GM10266 (cell line): ENCODE results near the gene LIN7B.

ENCODE experiments used
- DNase-seq: peaks from one replicate; pipeline ENCODE4 v3.0.0; 2012; ENCODE audit errors: extremely low spot score
- TF ChIP-seq, protein P1 (sequence below): IDR thresholded peaks from 2 replicates; pipeline ENCODE4 v1.5.1; 2012; ENCODE audit warnings: mild to moderate bottlenecking, low read depth; ENCODE audit not compliant: control insufficient read depth, insufficient read depth; ENCODE audit errors: missing control alignments

LIN7B gene

GRCh38 chr19:49130325-49130724 lies 16.2 kb downstream of the LIN7B start:
- TF ChIP-seq, protein P1, sequence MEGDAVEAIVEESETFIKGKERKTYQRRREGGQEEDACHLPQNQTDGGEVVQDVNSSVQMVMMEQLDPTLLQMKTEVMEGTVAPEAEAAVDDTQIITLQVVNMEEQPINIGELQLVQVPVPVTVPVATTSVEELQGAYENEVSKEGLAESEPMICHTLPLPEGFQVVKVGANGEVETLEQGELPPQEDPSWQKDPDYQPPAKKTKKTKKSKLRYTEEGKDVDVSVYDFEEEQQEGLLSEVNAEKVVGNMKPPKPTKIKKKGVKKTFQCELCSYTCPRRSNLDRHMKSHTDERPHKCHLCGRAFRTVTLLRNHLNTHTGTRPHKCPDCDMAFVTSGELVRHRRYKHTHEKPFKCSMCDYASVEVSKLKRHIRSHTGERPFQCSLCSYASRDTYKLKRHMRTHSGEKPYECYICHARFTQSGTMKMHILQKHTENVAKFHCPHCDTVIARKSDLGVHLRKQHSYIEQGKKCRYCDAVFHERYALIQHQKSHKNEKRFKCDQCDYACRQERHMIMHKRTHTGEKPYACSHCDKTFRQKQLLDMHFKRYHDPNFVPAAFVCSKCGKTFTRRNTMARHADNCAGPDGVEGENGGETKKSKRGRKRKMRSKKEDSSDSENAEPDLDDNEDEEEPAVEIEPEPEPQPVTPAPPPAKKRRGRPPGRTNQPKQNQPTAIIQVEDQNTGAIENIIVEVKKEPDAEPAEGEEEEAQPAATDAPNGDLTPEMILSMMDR: no peak
- no peak for DNase-seq

DNA sequence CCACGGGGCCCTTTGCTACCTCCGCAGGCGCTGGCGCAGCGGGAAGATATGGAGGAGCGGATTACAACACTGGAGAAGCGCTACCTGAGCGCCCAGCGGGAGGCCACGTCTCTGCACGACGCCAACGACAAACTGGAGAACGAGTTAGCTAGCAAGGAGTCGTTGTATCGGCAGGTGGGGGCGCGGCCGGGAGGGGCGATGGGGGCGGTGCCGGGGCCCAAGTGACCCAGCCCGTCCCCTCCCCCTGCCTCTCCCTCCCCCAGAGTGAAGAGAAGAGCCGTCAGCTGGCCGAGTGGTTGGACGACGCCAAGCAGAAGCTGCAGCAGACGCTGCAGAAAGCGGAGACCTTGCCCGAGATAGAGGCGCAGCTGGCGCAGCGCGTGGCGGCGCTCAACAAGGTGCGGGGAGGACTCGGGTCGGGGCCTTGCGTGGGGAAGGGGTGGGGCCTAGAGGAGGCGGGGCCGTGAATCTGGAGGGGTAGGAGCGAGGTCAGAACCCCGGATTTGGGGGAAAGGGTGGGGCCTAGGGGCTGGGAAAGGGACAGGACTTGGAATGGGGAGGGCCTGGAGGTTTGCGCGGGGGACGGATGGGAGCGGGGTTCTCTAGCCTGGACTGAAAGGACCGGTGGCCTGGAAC lies 18.9 kb downstream of the LIN7B start:
- DNase-seq: no peak
- TF ChIP-seq, protein P1: no peak

DNA sequence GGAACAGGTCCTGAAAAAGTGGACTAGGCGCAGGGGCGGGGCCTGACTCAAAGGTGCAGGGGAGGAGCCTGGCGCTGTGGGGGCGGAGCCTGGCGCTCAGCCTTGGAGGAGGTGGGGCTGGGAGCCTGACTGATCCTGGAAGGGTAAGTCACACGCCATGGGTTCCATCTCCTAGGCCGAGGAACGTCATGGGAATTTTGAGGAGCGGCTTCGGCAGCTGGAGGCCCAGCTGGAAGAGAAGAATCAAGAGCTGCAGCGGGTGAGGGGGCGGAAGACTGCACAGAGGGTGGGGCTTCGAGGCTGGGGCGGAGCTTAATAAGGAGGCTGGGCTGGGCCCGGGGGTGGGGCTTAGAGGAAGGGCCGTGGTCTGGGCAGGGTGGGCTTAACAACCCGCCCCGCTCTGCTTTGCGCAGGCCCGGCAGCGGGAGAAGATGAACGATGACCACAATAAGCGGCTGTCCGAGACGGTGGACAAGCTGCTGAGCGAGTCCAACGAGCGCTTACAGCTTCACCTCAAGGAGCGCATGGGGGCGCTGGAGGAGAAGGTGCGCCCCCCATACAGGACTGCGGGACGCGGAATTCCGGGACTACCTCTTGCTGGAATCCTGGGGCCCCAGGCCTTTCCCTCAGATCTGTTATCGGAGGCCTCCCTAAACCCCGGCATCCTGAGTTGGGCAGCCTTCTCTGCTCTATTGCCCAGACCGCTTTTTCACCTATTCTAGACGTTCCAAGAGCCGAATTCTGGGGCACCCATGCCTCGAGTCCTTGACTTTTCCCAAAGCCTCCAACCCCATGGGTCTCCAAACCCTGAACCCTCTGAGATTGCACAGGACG lies 19.7 kb downstream of the LIN7B start:
- DNase-seq: no peak
- TF ChIP-seq, protein P1: no peak

- no peak for DNase-seq
- TF ChIP-seq, protein P1: no peak
Measured at GRCh38 chr19:49135686-49136085, 21.5 kb downstream of the LIN7B start.

- no peak for DNase-seq
- TF ChIP-seq, protein P1: no peak
Measured at GRCh38 chr19:49136771-49137171, 22.6 kb downstream of the LIN7B start.

GRCh38 chr19:49140951-49141350 lies 26.8 kb downstream of the LIN7B start:
- DNase-seq: no peak
- TF ChIP-seq, protein P1: no peak

DNA sequence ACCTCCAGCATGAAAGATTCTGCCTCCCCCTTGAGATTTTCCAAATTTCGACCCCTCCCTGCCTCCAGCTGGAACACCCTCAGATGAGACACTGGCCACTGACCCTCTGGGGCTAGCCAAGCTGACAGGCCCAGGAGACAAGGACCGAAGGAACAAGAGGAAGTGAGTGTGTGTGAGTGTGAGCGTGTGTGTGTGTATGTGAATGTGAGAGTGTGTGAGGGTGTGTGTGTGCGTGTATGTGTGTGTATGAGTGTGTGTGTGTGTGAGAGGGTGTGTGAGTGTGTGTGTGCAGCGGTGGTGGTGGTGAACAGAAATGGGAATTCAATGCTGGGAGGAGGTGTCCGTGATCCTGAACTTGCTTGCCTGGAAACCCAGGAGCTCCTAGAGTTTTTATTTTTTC lies 27.2 kb downstream of the LIN7B start:
- TF ChIP-seq, protein P1: no peak
- no peak for DNase-seq
